GM12878 (cell line): ENCODE data around the gene SUMF1. TPM values are rescaled to one million over a fixed set of nuclear protein-coding genes. Genes with fewer than 3 reads are reported as not detected.

Source experiments
- ATAC-seq: fragments of 200-7000 bp; cut with Tn5 transposase; 3 replicates; pipeline ENCODE4 v1.9.1; 2020; ENCODE audit warnings: mild to moderate bottlenecking, moderate library complexity
- BruUV-seq: library from RNA; stranded (reverse); fragments of 400-500 nt; replicated peaks from 2 replicates; lab custom pipeline; 2021; lab: Mats Ljungman, UMichigan
- CTCF ChIA-PET: fragments of 300-600 bp; sonication (Branson Sonifier 250); formaldehyde crosslinking; extraction: SDS; loops from one replicate; lab custom pipeline; 2021; ENCODE audit warnings: inconsistent platforms; lab: Yijun Ruan, JAX
- POLR2A ChIA-PET: fragments of 350-600 bp; formaldehyde crosslinking; extraction: SDS; loops from one replicate; lab custom pipeline; 2021; ENCODE audit warnings: inconsistent platforms; lab: Charles Lee
- RAD21 ChIA-PET: fragments of 300-600 bp; sonication (Branson Sonifier 250); formaldehyde crosslinking; loops from one replicate; lab custom pipeline; 2023; ENCODE audit warnings: antibody characterized with exemption; ENCODE audit not compliant: unreplicated experiment; lab: Charles Lee
- SMC1A ChIA-PET: fragments of 300-600 bp; sonication (Branson Sonifier 250); formaldehyde crosslinking; loops from one replicate; lab custom pipeline; 2023; ENCODE audit not compliant: unreplicated experiment, uncharacterized antibody; lab: Charles Lee
- DNase-seq: peaks from one replicate; pipeline ENCODE4 v3.0.0-alpha.2; 2011; ENCODE audit warnings: low read depth, low spot score
- FAIRE-seq: peaks from 3 replicates; lab custom pipeline; 2011; peaks lifted over from hg19 to GRCh38; lab: Jason Lieb, UNC
- H2AFZ ChIP-seq: 2 replicates; pipeline ENCODE4 v1.6.0; 2011; ENCODE audit warnings: low read depth, low read length, control low read depth; ENCODE audit not compliant: control insufficient read depth
- H3K27ac ChIP-seq: 2 replicates; pipeline ENCODE4 v1.5.1; 2011; ENCODE audit warnings: control low read depth; ENCODE audit not compliant: control insufficient read depth, insufficient read depth
- H3K27me3 ChIP-seq, 2 experiments: replicated peaks in 1 of 2; 2 replicates each; pipeline versions ENCODE4 v1.6.0 to v1.6.1; 2011; ENCODE audit warnings: low read length in 1 of 2; ENCODE audit not compliant: control insufficient read depth in 2 of 2, insufficient read depth in 2 of 2
- H3K36me3 ChIP-seq, 2 experiments: 2 replicates each; pipeline ENCODE4 v1.5.1; 2011; ENCODE audit warnings: low read length in 1 of 2; ENCODE audit not compliant: control insufficient read depth in 2 of 2, insufficient read depth in 2 of 2
- H3K4me1 ChIP-seq: 2 replicates; pipeline ENCODE4 v1.6.1; 2011; ENCODE audit warnings: mild to moderate bottlenecking, low read length, moderate library complexity, mixed read lengths; ENCODE audit not compliant: control insufficient read depth, insufficient read depth
- H3K4me2 ChIP-seq: 2 replicates; pipeline ENCODE4 v1.6.0; 2011; ENCODE audit warnings: control low read depth; ENCODE audit not compliant: control insufficient read depth, insufficient read depth
- H3K4me3 ChIP-seq: fragments of 200-600 bp; sonication (generic); 2 replicates; pipeline ENCODE4 v1.5.1; 2016
- H3K79me2 ChIP-seq: 2 replicates; pipeline ENCODE4 v1.6.0; 2011; ENCODE audit warnings: low read length; ENCODE audit not compliant: control insufficient read depth, insufficient read depth
- H3K9ac ChIP-seq: 2 replicates; pipeline ENCODE4 v1.8.0; 2011; ENCODE audit warnings: low read length, control low read depth, mixed read lengths; ENCODE audit not compliant: control insufficient read depth, insufficient read depth
- H3K9me3 ChIP-seq: replicated peaks from 3 replicates; pipeline ENCODE4 v1.5.1; 2011; ENCODE audit warnings: mild to moderate bottlenecking, low read length; ENCODE audit not compliant: control insufficient read depth, insufficient read depth
- H4K20me1 ChIP-seq: 2 replicates; pipeline ENCODE4 v1.6.0; 2011; ENCODE audit not compliant: control insufficient read depth, insufficient read depth
- CUX1 ChIP-seq: IDR thresholded peaks from 2 replicates; pipeline ENCODE4 v1.6.1; 2012; ENCODE audit warnings: improper control_type of control experiment, low read depth, low read length; ENCODE audit not compliant: insufficient replicate concordance
- POLR2A ChIP-seq: IDR thresholded peaks from 2 replicates; pipeline ENCODE4 v1.6.1; 2011; ENCODE audit warnings: low read depth, mild to moderate bottlenecking, low read length
- POLR2AphosphoS5 ChIP-seq: IDR thresholded peaks from 2 replicates; pipeline ENCODE4 v1.6.1; 2011; ENCODE audit warnings: mild to moderate bottlenecking, low read length, inconsistent platforms
- SMAD1 ChIP-seq: fragments of 450-650 bp; IDR thresholded peaks from 2 replicates; pipeline ENCODE4 v1.6.1; 2018; ENCODE audit warnings: mild to moderate bottlenecking, low read depth; ENCODE audit not compliant: partially characterized antibody
- SREBF1 ChIP-seq: IDR thresholded peaks from 2 replicates; pipeline ENCODE4 v1.6.1; 2012; ENCODE audit warnings: mild to moderate bottlenecking, low read length
- STAT3 ChIP-seq: IDR thresholded peaks from 2 replicates; pipeline ENCODE4 v1.6.1; 2011; ENCODE audit warnings: low read depth, low read length, improper control_type of control experiment
- WGBS: methylation state at CpG from one replicate; pipeline ENCODE4 v1.1.6; 2016; ENCODE audit warnings: low lambda C conversion rate; ENCODE audit not compliant: insufficient replicate concordance, insufficient coverage; ENCODE audit errors: missing lambda C conversion rate; 5-methylcytosine and 5-hydroxymethylcytosine counted together
- in situ Hi-C: fragments of 300-500 bp; cut with MboI; formaldehyde crosslinking; loops from 9 replicates; pipeline ENCODE4 v1.14.3; 2018; ENCODE audit warnings: mixed read lengths
- intact Hi-C: fragments of 100-400 bp; cut with micrococcal nuclease; formaldehyde crosslinking; loops from one replicate; pipeline ENCODE4 v1.14.2; 2022; ENCODE audit not compliant: unreplicated experiment
- polyA plus RNA-seq, 11 experiments: library from polyadenylated mRNA; depleted of rRNA in 4 of 11; unstranded in 6 of 11; stranded (reverse) in 5 of 11; fragments of >200 nt; fragmentation: Nextera tagmentation in 4 of 11; fragmentation: Illumina TruSeq in 1 of 11; extraction: Ambion mirVana in 4 of 11; extraction: Trizol in 1 of 11; gene quantifications; 1 replicate in 1 of 11; 2 replicates in 10 of 11; pipeline versions ENCODE4 v1.2.1 to v1.2.3, GENCODE V29; 2011 to 2016; ENCODE audit warnings: inconsistent platforms in 2 of 11, missing spikeins in 2 of 11, low read depth in 1 of 11
- total RNA-seq, 4 experiments: library from RNA; depleted of rRNA in 3 of 4; stranded (reverse); fragments of >200 nt in 3 of 4; fragmentation: Illumina TruSeq in 1 of 4; extraction: Trizol in 1 of 4; gene quantifications; 2 replicates each; pipeline versions ENCODE4 v1.2.1 to v1.2.3, GENCODE V29; 2013 to 2021

The SUMF1 gene
- total and polyA plus RNA-seq, 10 of the 15 experiments (the other 5 are each of a cell fraction or from before 2014, with no cell fraction given): 3.2 to 14.3 (median 8.5) TPM

GRCh38 chr3:4416427-4416945 lies 50.6 kb downstream of the SUMF1 start:
- H3K9me3 ChIP-seq: no peaks in the 10 kb centered on the region
- no peak for TF ChIP-seq SREBF1
- no peak for TF ChIP-seq POLR2A
- TF ChIP-seq POLR2AphosphoS5: no peak
- TF ChIP-seq STAT3: no peak
- TF ChIP-seq SMAD1: no peak
- TF ChIP-seq CUX1: no peak

More at GRCh38 chr3:4416427-4416945, 50.6 kb downstream of the SUMF1 start:
- intact Hi-C loops (no loop called here), in situ Hi-C loops (no loop called here)
- Histone ChIP-seq H3K4me2 (no peak overlapping the region), H3K4me3 (no peak overlapping the region), H3K9ac (no peak overlapping the region), H3K27me3 (no peaks in the 10 kb centered on the region), H3K79me2 (no peaks in the 10 kb centered on the region), H4K20me1 (no peaks in the 10 kb centered on the region), H3K27ac (no peak overlapping the region), H2AFZ (no peak overlapping the region), H3K4me1 (no peaks in the 10 kb centered on the region), H3K36me3 (no peaks in the 10 kb centered on the region; a peak in 1 of 4 replicates)
- POLR2A ChIA-PET: no interaction called here
- 89% methylated on average over 5 of the region's 5 CpGs for WGBS
- SMC1A ChIA-PET: interaction anchor here (1.1 to 1.2 kb wide), 2 partner anchors 9 to 183 kb away, joined by 3 to 6 read pairs; no protein-coding TSS in a partner anchor
- CTCF ChIA-PET: no interaction called here
- DNase-seq: no peak
- RAD21 ChIA-PET: no interaction called here
- BruUV-seq: no TSS peak
- no peak for FAIRE-seq
- ATAC-seq: no peak
